Inferior parietal cortex (tissue), 1 donor: ENCODE data around the gene AGPAT4.
"Not testable (repeated sequence)": the region's sequence is repeated elsewhere in the genome, so short reads cannot be mapped to it uniquely, and the experiment has no call there.

Experiments
- DNase-seq: peaks from one replicate; pipeline ENCODE4 v3.0.0-alpha.2; 2016; ENCODE audit errors: extremely low spot score

Gene AGPAT4

DNA sequence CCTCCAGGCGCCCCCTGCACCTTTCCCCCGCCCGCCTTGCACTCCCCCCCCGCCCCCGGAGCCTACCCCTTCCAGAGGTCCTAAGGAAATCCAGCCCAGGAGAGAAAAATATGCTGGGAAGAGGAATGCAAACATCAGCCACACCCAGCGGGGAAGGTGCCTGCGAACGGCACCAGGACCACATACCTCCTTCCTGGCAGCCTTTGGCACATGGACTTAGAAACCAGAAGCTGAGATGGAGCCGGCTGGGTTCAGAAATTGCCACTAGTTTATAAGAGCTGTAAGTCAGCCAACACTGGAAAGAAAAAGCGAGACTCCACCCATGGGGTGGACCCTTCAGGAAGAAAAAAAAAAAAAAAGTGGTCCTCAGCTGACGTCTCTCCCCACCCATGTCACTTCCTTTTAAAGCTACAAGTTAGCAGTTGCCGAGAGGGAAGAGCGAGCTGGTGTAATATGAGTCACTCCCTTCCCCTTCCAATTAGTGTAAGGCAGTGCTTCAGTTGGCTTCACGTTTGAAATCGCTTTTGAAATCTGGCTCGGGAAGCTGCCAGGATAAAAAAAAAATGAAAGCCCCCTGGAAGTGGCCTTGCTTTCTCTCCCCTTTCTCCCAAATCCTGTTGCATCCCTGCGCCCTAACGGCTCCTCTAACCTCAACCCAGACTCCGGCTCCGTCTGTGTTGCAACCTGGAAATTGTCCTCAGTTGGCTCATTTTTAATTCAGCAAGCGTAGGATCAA is at the start of gene AGPAT4:
Gene AGPAT4, minus strand, starts transcription at position 310 of the 736 bp plus-strand sequence. CDS start 41,848 bp downstream, outside the sequence.
- DNase-seq = peak; percentile 91

- peak; percentile 82 for DNase-seq
Observed at GRCh38 chr6:161319231-161319630, 45.4 kb upstream of the AGPAT4 start.

DNA sequence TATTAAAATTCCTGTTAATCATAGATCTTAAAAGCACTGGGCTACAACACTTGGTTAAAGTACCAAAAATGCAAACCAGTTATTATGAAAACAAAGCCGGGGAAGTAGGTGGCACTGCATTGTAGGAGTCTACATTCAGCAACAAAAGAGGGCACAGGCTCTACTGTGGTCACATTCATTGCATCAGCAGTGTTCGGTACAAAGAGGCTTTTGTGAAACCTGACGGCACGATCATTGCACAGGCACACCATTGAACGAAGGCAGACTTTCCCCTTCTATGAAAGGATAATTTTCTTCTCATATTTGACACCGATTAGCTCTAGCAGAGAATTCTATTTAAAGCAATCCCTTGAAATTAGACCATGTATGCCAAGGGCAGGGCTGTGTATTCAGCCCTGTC is 44.6 kb upstream of the AGPAT4 start:
- DNase-seq = peak; percentile 78

DNA sequence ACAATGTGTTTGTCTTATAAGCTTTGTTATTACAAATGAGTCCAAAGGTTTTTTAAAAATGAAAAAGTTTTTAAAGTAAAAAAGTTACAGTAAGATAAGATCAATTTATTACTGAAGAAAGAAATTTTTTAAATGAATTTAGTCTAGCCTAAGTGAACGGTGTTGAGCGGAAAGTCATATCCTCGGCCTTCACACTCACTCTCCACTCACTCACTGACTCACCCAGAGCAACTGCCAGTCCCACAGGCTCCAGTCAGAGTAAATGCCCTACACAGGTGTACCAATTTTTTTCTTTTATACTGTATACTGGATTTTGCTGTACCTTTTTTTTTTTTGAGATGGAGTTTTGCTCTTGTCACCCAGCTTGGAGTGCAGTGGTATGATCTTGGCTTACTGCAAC is 42.7 kb upstream of the AGPAT4 start:
- no peak for DNase-seq

DNA sequence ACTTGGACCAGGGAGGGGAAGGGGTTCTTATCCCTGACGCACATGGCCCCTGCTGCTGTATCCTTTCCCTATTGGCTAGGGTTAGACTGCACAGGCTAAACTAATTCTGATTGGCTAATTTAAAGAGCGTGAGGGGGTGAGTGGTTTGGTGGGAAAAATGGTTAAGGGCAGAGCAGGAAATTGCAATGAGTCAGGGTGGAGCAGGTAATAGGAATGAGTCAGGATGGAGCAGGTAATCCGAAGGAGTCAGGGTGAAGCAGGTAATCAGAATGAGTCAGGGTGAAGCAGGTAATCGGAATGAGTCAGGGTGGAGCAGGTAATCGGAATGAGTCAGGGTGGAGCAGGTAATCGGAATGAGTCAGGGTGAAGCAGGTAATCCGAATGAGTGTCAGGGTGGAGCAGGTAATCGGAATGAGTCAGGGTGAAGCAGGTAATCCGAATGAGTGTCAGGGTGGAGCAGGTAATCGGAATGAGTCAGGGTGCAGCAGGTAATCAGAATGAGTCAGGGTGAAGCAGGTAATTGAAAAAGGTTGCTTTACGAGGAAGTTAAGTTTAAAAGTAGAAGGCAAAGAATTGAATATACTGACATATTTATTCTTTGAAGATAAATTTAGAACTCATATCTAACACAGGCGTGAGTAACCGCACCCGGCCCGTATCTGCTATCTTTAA is 41.5 kb upstream of the AGPAT4 start:
- not testable (repeated sequence) for DNase-seq

DNA sequence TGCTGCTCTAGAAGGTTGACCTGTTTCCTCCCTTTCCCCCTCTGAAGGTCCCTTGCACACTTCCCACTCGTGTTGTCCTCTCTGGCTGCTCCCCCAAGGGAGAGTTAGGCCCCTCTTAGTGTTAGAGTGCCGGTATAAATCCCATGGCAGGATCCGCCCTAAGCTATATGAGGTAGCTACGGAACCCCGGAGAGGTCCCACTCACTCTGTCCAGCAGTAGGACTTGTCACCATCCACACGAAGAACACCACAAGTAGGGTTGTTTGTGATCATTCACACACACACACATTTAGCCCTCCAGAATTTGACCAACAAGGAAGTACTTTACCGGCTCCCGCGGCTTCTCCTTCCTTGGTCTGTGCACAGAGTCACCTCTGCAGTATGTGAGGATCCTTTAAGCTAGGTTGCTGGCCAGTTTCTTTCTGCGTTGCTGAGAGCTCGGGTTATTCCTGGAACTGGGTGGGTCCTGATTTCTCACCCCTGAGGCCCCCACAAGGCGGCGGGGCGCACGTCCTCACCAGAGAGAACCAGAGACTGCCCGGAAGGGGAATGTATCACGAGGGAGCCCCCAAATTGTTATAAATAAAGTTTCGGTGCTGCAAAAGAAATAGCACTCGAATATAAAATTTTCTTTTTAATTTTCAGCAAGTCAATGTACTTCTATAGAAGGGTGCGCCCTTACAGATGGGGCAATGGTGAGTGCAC is 40.8 kb upstream of the AGPAT4 start:
- not testable (repeated sequence) for DNase-seq

DNA sequence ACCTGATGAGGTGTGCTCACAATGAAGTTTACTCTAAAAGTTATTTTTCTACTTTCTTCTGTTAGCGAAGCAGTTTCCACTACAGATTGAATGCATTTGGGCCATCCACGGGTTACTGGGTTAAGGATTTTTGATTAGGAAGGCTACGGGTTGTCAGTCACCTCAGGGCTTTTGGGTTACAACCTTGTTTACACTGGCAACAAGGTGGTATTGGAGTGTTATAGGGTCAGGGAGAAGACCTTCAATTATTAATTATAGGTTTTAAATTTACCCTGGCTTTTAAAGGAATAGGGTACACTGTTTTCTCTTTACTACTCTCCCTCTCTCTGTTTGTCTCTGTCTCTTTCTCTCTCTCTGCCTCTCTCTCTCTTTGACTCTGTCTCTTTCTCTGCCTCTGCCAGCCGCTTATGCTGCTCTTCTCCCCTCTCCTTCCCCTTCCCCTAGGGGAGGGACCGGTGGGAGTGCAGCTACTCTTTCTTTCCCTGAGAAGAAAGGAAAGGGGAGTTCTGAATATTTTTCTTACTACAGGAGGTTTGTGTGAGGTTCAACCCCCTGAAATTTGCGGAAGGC is 40.2 kb upstream of the AGPAT4 start:
- DNase-seq = no peak

GRCh38 chr6:161313475-161313874 is 39.6 kb upstream of the AGPAT4 start:
- DNase-seq = not testable (repeated sequence)

DNA sequence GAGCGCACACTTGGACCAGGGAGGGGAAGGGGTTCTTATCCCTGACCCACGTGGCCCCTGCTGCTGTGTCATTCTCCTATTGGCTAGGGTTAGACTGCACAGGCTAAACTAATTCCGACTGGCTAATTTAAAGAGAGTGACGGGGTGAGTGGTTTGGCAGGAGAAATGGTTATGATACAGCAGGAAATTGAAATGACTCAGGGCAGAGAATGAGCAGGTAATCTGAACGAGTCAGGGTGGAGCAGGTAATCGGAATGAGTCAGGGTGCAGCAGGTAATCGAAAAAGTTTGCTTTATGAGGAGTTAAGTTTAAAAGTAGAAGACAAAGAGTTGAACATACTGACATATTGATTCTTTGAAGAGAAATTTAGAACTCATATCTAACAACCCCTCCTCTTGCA is 35.9 kb upstream of the AGPAT4 start:
- not testable (repeated sequence) for DNase-seq

GRCh38 chr6:161308075-161308655 is 34.3 kb upstream of the AGPAT4 start:
- no peak for DNase-seq

DNA sequence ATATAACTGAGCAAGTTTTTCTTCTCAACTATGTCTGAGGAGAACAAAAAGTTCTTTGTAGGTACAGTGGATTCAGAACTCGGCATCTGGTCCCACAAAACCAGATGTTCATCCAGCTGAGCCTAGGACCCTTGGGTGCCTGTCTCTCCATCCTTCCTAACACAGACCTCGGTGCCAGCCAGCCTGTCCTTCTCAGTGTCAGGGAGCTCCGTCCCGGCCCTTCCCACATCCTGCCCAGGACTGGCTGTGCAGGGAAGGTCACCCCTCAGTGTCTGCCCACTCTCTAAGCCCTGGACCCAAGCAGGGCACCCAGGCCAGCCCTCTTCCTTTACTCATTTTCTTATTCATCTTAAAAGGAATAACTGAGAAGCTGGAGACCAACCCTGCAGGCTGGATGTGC is 32.0 kb upstream of the AGPAT4 start:
- no peak for DNase-seq

DNA sequence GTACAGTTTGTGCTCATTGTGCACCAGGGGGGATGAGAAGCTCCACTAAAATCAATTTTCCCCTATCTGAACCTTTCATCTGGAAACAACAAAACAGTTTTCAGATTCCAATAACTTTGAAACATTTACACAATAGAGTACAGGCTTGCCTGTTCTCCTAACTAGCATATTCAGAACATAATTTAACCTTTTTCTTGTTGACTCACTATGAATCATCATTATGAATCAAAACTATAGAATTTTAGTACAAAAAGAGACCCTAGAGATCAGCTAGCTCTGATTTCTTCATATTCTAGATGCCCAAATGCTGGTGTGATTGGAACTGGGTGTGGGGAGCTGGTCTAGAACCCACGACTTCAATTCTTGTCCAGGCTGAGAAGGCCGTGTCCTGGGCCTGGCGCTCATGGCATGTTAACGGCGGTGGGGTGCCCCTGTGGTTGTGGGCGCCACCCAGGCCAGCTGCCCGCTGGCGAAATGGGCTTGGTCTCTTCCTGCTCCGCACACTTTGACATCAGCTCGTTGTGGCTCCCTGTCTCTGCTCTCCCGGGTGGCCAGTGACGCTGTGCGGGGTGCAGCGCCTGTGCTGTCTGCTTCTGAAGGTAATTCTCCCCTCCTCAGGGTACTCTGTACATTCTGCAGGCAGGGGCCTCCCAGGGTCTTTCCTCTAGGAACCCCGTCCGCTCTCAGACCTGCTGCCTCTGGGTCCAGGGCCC is 29.9 kb upstream of the AGPAT4 start:
- no peak for DNase-seq

DNA sequence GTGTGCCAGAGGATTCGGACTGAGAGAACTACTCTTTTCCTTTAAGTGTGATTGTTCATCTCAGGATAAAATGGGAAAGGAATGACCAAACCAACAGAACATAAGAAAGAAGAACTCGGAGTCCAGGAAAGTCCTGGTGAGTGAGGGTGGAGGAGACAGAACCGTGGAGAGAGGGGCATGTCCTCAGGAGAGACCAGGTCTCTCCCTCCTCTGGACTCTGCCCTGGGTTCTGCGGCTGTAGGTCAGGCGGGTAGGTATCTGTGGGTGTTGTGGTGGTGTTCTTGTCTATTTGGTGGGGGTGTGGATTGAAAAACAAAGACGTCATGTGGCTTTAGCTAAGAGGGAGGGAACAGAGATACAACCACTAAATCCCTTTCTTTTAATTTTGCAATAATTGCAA is 29.1 kb upstream of the AGPAT4 start:
- no peak for DNase-seq

- no peak for DNase-seq
Observed at GRCh38 chr6:161301338-161301737, 27.5 kb upstream of the AGPAT4 start.

- no peak for DNase-seq
Observed at GRCh38 chr6:161300823-161301222, 27.0 kb upstream of the AGPAT4 start.

DNA sequence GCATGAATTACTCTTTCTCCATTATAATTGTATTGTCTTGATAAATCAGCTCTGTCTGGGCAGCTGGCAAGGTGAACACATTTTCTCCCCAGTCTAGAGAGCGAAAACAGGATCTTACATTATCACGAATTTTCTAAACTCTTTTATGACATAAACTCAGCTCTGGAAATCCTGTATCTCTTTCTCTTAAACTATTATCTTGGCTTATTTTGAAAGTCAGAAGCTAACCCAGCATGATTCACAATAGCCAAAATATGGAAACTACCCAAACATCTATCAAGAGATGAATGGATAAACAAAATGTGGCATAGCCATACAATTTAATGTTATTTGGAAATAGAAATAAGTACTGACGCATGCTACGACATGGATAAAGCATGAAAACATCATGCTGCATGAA is 25.9 kb upstream of the AGPAT4 start:
- no peak for DNase-seq

DNA sequence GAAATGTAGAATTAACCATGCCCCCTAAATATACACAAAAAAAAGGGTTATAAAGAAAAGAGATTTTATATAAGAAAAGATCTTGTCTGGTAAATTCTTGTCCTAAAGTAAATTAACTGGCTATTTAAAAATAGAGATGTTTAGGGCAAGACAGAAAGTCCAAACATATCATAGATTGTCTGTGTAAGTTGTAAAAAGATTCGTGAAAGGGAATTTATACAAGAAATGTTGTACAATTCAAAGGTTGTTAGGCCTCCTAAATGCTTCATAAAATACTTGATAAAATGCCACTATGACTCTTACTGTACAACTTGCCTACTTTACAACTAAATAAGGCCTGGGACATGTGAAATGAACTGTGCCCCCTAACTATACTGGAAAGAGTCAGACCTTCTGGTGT is 21.9 kb upstream of the AGPAT4 start:
- DNase-seq = no peak

- no peak for DNase-seq
Observed at GRCh38 chr6:161292650-161293281, 18.9 kb upstream of the AGPAT4 start.

DNA sequence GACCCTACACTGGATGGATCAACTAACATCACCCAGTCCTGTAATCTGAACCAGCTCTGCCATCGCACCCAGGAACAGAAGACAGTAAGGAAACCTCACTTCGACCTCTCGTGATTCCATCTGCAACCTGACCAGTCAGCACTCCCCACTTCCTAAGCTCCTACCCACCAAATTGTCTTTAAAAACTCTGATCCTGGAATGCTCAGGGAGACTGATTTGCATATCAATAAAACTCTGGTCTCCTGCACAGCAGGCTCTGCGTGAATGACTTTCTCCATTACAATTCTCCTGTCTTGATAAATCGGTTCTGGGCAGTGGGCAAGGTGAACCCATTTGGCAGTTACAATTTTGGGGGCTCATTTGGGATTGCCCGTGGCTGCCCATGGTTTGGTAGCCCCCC is 18.3 kb upstream of the AGPAT4 start:
- DNase-seq = no peak

- DNase-seq = no peak
Observed at GRCh38 chr6:161290751-161291150, 16.9 kb upstream of the AGPAT4 start.

DNA sequence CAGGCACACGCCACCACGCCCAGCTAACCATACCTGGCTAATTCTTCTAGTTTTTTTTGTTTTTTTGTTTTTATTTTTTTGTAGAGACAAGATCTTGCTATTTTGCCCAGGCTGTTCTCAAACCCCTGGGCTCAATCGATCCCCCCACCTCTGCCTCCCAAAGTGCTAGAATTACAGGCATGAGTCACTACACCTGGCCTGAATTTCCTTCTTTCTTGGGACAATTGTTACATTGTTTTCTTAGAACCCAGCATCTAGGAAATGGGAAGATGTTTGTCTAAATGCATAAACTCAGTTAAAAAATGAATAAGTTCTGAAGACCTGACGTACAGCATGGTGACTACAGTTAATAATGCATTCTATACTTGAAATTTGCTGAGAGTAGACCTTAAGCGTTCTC is 10.8 kb upstream of the AGPAT4 start:
- no peak for DNase-seq
